IMR-90 (cell line): ENCODE data around the gene MAGI1. TPM values are rescaled to one million over a fixed set of nuclear protein-coding genes. Genes with fewer than 3 reads are reported as not detected.

ENCODE experiments used
- ATAC-seq: fragments of 200-7000 bp; cut with Tn5 transposase; 2 replicates; pipeline ENCODE4 v1.9.1; 2020; ENCODE audit warnings: low read depth, mild to moderate bottlenecking, moderate library complexity
- BruUV-seq: library from RNA; stranded (reverse); fragments of 400-500 nt; replicated peaks from 2 replicates; lab custom pipeline; 2021; lab: Mats Ljungman, UMichigan
- CTCF ChIA-PET: fragments of 300-600 bp; formaldehyde crosslinking; extraction: SDS; loops from one replicate; lab custom pipeline; 2021; ENCODE audit warnings: antibody characterized with exemption; lab: Yijun Ruan, JAX
- POLR2A ChIA-PET: fragments of 300-600 bp; sonication (Branson Sonifier 250); formaldehyde crosslinking; loops from one replicate; lab custom pipeline; 2022; ENCODE audit warnings: antibody characterized with exemption; ENCODE audit not compliant: unreplicated experiment; lab: Charles Lee
- DNase-seq: peaks from one replicate; pipeline ENCODE4 v3.0.0; 2013
- H2AFZ ChIP-seq: replicated peaks from 2 replicates; pipeline ENCODE3; 2013; ENCODE audit warnings: low read length, mild to moderate bottlenecking; ENCODE audit not compliant: poor library complexity
- H2AK5ac ChIP-seq: 2 replicates; pipeline ENCODE4 v1.6.1; 2013; ENCODE audit warnings: low read depth, low read length, inconsistent platforms
- H2AK9ac ChIP-seq: replicated peaks from 2 replicates; pipeline ENCODE3; 2013; ENCODE audit warnings: mild to moderate bottlenecking, low read depth, low read length, moderate library complexity; ENCODE audit not compliant: poor library complexity
- H2BK120ac ChIP-seq: 2 replicates; pipeline ENCODE4 v1.6.1; 2013; ENCODE audit warnings: low read depth, low read length, inconsistent platforms
- H2BK15ac ChIP-seq: 3 replicates; pipeline ENCODE4 v1.6.1; 2013; ENCODE audit warnings: low read depth, low read length, inconsistent platforms
- H2BK20ac ChIP-seq: 2 replicates; pipeline ENCODE4 v1.6.1; 2013; ENCODE audit warnings: low read depth, mild to moderate bottlenecking, inconsistent platforms, low read length, moderate library complexity
- H2BK5ac ChIP-seq: 2 replicates; pipeline ENCODE4 v1.6.1; 2013; ENCODE audit warnings: mild to moderate bottlenecking, low read depth, low read length, inconsistent platforms; ENCODE audit not compliant: poor library complexity, severe bottlenecking
- H3K14ac ChIP-seq: replicated peaks from 2 replicates; pipeline ENCODE4 v1.6.1; 2013; ENCODE audit warnings: low read depth, low read length, inconsistent platforms
- H3K18ac ChIP-seq: 2 replicates; pipeline ENCODE4 v1.6.1; 2013; ENCODE audit warnings: low read depth, low read length, control low read depth
- H3K23ac ChIP-seq: 2 replicates; pipeline ENCODE4 v1.6.1; 2013; ENCODE audit warnings: low read depth, low read length, inconsistent platforms
- H3K27ac ChIP-seq: 2 replicates; pipeline ENCODE4 v1.5.1; 2013; ENCODE audit warnings: mild to moderate bottlenecking, control low read depth, low read length; ENCODE audit not compliant: insufficient read depth
- H3K27me3 ChIP-seq: 2 replicates; pipeline ENCODE4 v1.6.1; 2013; ENCODE audit warnings: low read length; ENCODE audit not compliant: control insufficient read depth, insufficient read depth
- H3K36me3 ChIP-seq: 2 replicates; pipeline ENCODE4 v1.6.1; 2013; ENCODE audit warnings: low read length, mixed read lengths; ENCODE audit not compliant: control insufficient read depth, insufficient read depth
- H3K4ac ChIP-seq: 2 replicates; pipeline ENCODE4 v1.6.1; 2013; ENCODE audit warnings: low read depth, low read length, inconsistent platforms
- H3K4me1 ChIP-seq: 2 replicates; pipeline ENCODE4 v1.6.1; 2013; ENCODE audit warnings: low read length, mixed read lengths; ENCODE audit not compliant: control insufficient read depth, insufficient read depth
- H3K4me2 ChIP-seq: 2 replicates; pipeline ENCODE4 v1.6.1; 2013; ENCODE audit warnings: low read depth, mild to moderate bottlenecking, control low read depth, low read length, moderate library complexity
- H3K4me3 ChIP-seq: 2 replicates; pipeline ENCODE4 v1.5.1; 2013; ENCODE audit warnings: low read depth, mild to moderate bottlenecking, control low read depth, low read length, moderate library complexity; ENCODE audit not compliant: insufficient read depth
- H3K56ac ChIP-seq: 2 replicates; pipeline ENCODE4 v1.6.1; 2013; ENCODE audit warnings: low read length, inconsistent platforms; ENCODE audit not compliant: insufficient read depth; ENCODE audit errors: extremely low read depth
- H3K79me1 ChIP-seq, 2 experiments: 2 replicates each; pipeline ENCODE4 v1.6.1; 2013; ENCODE audit warnings: low read length in 2 of 2, inconsistent platforms in 1 of 2, low read depth in 1 of 2
- H3K9ac ChIP-seq: 2 replicates; pipeline ENCODE4 v1.6.1; 2013; ENCODE audit warnings: low read depth, low read length, control low read depth
- H3K9me1 ChIP-seq: 2 replicates; pipeline ENCODE4 v1.6.1; 2013; ENCODE audit warnings: low read length, inconsistent platforms; ENCODE audit not compliant: insufficient read depth
- H3K9me3 ChIP-seq: 2 replicates; pipeline ENCODE4 v1.6.1; 2013; ENCODE audit warnings: low read length; ENCODE audit not compliant: control insufficient read depth, insufficient read depth
- H4K20me1 ChIP-seq: 2 replicates; pipeline ENCODE4 v1.6.1; 2013; ENCODE audit warnings: low read length, inconsistent platforms; ENCODE audit not compliant: insufficient read depth
- H4K5ac ChIP-seq: 2 replicates; pipeline ENCODE4 v1.6.1; 2013; ENCODE audit warnings: mild to moderate bottlenecking, low read depth, low read length, control low read depth
- H4K8ac ChIP-seq, 2 experiments: 2 replicates each; pipeline ENCODE4 v1.6.1; 2013; ENCODE audit warnings: low read depth in 2 of 2, low read length in 2 of 2, control low read depth in 1 of 2, inconsistent platforms in 1 of 2
- H4K91ac ChIP-seq: 2 replicates; pipeline ENCODE4 v1.6.1; 2013; ENCODE audit warnings: low read depth, low read length, inconsistent platforms; ENCODE audit not compliant: insufficient read depth
- CEBPB ChIP-seq: IDR thresholded peaks from 2 replicates; pipeline ENCODE4 v1.6.1; 2012; ENCODE audit warnings: low read depth, low read length, improper control_type of control experiment
- MAZ ChIP-seq: IDR thresholded peaks from 2 replicates; pipeline ENCODE4 v1.6.1; 2012; ENCODE audit warnings: low read depth, mild to moderate bottlenecking, low read length, improper control_type of control experiment, moderate library complexity, borderline replicate concordance
- MXI1 ChIP-seq: IDR thresholded peaks from 2 replicates; pipeline ENCODE4 v1.6.1; 2012; ENCODE audit warnings: low read depth, mild to moderate bottlenecking, low read length, moderate library complexity, borderline replicate concordance
- USF2 ChIP-seq: fragments of 150-350 bp; IDR thresholded peaks from 2 replicates; pipeline ENCODE4 v1.6.1; 2017; ENCODE audit warnings: mild to moderate bottlenecking, antibody characterized with exemption, low read length, low read depth
- WGBS, 2 experiments: methylation state at CpG; one replicate each; pipeline versions ENCODE4 v1.1.5 to v1.1.7; 2013; ENCODE audit warnings: missing lambda C conversion rate in 2 of 2; ENCODE audit not compliant: insufficient read length in 1 of 2; ENCODE audit errors: extremely low coverage in 2 of 2; 5-methylcytosine and 5-hydroxymethylcytosine counted together
- dilution Hi-C: fragments of 300-500 bp; cut with HindIII; formaldehyde crosslinking; loops from one replicate; pipeline ENCODE4 v1.14.3; 2018; ENCODE audit warnings: low sequenced_read_pairs; ENCODE audit not compliant: unreplicated experiment
- in situ Hi-C: fragments of 300-500 bp; cut with MboI; formaldehyde crosslinking; loops from 3 replicates; pipeline ENCODE4 v1.14.3; 2019; ENCODE audit warnings: low sequenced_read_pairs, inconsistent platforms, mixed read lengths
- intact Hi-C: fragments of 100-400 bp; cut with micrococcal nuclease; formaldehyde crosslinking; loops from 2 replicates; pipeline ENCODE4 v1.10.0; 2022
- polyA plus RNA-seq, 3 experiments: library from polyadenylated mRNA; depleted of rRNA; stranded (reverse); fragments of >200 nt; gene quantifications; 2 replicates each; pipeline ENCODE4 v1.2.3, GENCODE V29; 2012; ENCODE audit warnings: low replicate concordance in 1 of 3
- total RNA-seq: library from RNA; depleted of rRNA; stranded (reverse); fragments of >200 nt; gene quantifications from 2 replicates; pipeline ENCODE4 v1.2.3, GENCODE V29; 2012

MAGI1 gene
- total and polyA plus RNA-seq, 2 of the 4 experiments (the other 2 are of a cell fraction): 14.5 to 24.2 TPM

- H3K9me3 ChIP-seq: no peaks in the 10 kb centered on the region
- intact Hi-C loops: no loop called here
- peaks cover 4% of the 10 kb centered on the region for H3K9me1 ChIP-seq
- no peak overlapping the region for H2BK120ac ChIP-seq
- no peak for DNase-seq
- no peaks in the 10 kb centered on the region; the same call in 1 of the 2 replicates for H4K20me1 ChIP-seq
- H3K79me1 ChIP-seq: peaks cover 36 to 39% of the 10 kb centered on the region in 2 experiments
- no peak overlapping the region for H3K14ac ChIP-seq
- WGBS, 2 experiments: 63% methylated on average over 2 of the region's 6 CpGs; no CpG with 5 or more reads in 1 of the 2 experiments
- peaks cover 2% of the 10 kb centered on the region; the same call in 1 of the 2 replicates for H3K4me1 ChIP-seq
- H3K36me3 ChIP-seq: no peaks in the 10 kb centered on the region
- POLR2A ChIA-PET: no interaction called here
- no peak overlapping the region for H4K5ac ChIP-seq
- no peak overlapping the region for H2AK5ac ChIP-seq
- CTCF ChIA-PET: no interaction called here
- H3K27ac ChIP-seq: no peak overlapping the region
- H3K23ac ChIP-seq: no peak overlapping the region
- no peak overlapping the region for H2AFZ ChIP-seq
- no peaks in the 10 kb centered on the region for H3K27me3 ChIP-seq
- H3K4me2 ChIP-seq: no peak overlapping the region
- no peak overlapping the region for H4K8ac ChIP-seq
- H4K91ac ChIP-seq: no peak overlapping the region
- in situ Hi-C loops: no loop called here
- H2BK15ac ChIP-seq: no peak overlapping the region
- no TSS peak for BruUV-seq
- H2BK5ac ChIP-seq: no peak overlapping the region
- H2AK9ac ChIP-seq: no peak overlapping the region
- TF ChIP-seq MAZ: no peak
- TF ChIP-seq CEBPB: no peak
- TF ChIP-seq USF2: no peak
- no peak for TF ChIP-seq MXI1
- no peak overlapping the region for H3K4me3 ChIP-seq
- no peak for ATAC-seq
- H3K56ac ChIP-seq: no peak overlapping the region
- no peak overlapping the region for H3K9ac ChIP-seq
- no peak overlapping the region for H3K4ac ChIP-seq
- no peak overlapping the region for H2BK20ac ChIP-seq
- dilution Hi-C loops: no loop called here
- no peak overlapping the region for H3K18ac ChIP-seq
Observed at GRCh38 chr3:65483480-65483879, 555.2 kb downstream of the MAGI1 start.
